DMS53 treated with DMSO at 0.1 percent for 48 hours (cell line): ENCODE results near the gene LRRK2.

Source experiments
- DNase-seq: peaks from one replicate; lab custom pipeline; 2025; ENCODE audit not compliant: unreplicated experiment; lab: John Stamatoyannopoulos, UW

LRRK2 gene

GRCh38 chr12:40224439-40225291 lies at the start of gene LRRK2:
Gene LRRK2 (plus strand): TSS chr12:40224997. CDS start chr12:40225132, 135 bp downstream.
- peak; percentile 41 for DNase-seq

DNA sequence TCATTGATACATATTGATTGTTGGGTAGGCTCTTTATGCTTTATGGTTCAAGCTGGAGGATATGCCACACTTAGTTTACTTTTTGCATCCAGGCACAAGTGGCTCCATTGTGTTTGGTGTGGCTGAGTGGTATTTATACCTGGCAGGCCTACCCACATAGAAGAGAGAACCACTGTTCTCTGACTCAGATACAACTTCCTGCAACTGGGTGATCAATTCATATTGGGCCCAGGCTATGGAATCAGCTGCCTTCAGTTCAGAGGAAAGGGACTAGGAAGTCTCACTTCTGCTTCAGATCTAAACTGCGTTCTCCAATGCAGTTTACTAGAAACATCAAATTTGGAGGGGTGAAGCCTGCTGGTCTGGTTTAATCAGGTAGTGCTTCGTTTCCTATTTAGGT lies 49.8 kb upstream of the LRRK2 start:
- DNase-seq = no peak

DNA sequence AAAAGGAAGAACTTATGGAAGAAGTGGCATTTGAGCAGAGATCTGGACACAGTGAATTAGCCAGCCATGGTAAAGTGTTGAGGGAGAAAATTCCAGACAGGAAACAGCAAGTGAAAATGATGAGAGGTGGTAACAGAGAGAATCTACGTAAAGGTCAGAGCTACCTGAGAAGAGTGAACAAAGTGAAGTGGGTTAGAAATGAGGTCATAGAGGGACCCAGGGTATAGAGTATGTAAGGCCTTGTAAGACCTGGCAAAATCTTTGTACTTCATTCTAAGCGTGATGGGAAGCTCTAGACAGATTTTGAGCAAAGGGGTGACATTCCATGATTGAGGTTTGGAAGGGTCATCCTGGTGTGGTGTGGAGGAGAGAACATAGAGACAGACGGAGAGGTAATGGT lies 49.3 kb upstream of the LRRK2 start:
- no peak for DNase-seq

DNA sequence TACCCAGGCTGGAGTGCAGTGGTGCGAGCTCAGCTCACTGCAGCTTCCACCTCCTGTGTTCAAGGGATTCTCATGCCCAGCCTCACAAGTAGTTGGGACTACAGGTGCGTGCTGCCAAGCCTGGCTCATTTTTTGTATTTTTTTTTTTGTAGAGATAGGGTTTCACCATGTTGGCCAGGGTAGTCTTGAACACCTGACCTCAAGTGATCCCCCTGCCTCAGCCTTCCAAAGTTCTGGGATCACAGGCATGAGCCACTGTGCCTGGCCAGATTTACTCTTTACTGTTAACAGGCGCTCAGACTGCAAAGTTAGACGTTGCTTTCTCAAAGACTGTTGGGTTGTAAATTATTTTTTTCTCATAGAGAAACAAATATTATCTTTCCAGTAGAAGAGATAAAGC lies 46.1 kb upstream of the LRRK2 start:
- no peak for DNase-seq

DNA sequence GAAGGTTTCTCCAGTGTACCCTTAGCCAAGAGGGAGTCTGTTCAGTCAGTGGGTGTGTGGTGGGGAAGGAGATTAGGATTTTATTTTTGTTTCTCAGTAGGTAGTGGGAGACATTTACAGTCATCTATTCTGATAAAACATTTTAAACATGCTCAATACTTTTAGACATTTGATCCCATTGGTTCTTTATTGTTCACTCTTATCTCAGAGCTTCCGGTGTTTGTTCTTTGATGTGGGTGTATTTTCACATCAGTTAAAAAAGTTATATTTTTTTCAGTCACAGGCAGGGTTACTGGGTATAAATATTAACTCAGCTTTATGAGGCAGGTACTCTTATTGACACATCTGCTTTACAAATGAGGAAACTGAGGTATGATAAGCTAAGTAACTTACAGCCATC lies 43.3 kb upstream of the LRRK2 start:
- no peak for DNase-seq

DNA sequence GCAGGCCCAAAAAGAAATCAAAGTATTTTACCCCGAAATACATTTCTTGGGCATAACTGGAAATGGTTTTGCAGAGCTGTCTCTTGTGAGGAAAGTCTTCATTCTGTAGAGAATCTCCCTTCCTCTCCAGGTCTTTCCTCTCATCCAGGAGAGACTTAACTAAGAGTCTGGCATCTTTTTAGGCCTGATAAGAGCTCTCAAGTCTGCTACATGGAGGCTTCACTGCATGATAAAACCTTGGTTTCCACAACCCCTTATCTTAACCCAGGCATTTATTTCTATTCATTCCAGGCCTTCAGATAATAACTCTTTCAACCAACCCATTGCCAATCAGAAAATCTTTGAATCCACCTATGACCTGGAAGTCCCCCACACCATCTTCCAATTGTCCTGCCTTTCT lies 41.1 kb upstream of the LRRK2 start:
- no peak for DNase-seq

DNA sequence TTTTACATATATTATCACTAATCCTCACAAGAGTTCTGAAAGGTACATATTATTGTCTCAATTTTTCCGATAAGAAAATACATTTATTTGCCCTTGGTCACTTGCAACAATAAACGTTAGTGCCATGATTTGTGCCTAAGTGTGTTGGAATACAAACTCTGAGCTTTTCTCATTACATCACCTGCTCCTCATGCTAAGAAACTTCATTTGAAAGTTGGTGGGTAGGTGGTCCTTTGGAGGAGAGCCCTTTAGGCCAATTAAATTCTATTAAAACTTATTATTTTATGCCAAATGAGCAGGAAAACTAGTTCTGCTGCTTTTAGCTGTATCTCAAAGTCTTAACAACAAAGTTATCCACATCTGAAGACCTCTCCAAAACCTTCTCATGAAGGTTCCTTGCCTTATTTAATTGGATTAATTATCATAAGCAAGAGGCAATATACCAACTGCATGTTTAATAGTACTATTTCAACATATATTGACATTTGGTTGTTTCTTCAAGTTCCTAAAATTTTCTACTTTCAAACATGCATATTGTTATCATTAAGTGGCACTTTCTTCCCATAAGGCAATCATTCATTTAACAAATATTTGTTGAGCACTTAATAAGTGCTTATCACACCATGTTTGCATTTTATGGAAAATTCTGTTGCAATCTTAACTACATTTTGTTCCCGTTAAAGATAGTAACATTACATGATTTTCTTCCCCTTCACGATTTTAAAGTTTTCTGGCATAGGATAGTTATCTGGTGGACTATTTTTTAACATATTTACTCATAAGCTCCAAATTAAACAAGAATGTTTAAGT lies 40.1 kb upstream of the LRRK2 start:
- DNase-seq = no peak

GRCh38 chr12:40185303-40185693 lies 39.5 kb upstream of the LRRK2 start:
- no peak for DNase-seq

DNA sequence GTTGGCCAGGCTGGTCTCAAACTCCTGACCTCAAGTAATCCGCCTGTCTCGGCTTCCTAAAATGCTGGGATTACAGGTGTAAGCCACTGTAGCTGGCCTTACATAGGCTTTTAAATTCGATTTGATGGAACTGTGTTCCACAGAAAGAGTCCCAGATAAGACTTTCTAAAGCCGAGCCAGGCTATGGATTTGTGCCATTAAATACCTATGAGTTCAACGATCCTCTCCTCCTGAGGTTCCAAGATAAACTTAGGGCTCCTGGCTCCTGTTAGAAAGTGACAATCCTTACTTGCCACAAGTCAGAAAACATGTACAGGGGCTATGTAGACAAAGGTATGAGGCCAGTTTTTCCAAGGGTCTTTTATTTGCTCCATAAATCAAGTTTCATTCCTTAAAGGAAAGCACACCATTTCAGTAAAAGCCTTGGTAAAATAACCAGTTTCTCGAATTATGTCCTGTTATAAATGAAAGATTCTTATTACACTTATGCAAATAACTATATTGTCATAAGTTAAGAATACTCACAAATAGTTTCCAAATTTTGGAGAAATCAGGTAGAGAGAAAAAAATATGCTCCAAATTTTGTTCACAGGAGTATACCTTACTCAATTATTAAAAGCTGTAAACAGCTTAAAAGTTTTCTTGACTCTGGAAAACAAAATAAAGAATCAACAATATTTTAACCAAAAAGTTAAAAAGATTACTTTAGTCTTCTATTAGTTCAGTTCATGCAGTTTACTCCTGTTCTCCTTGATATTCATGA lies 36.1 kb upstream of the LRRK2 start:
- DNase-seq = no peak

DNA sequence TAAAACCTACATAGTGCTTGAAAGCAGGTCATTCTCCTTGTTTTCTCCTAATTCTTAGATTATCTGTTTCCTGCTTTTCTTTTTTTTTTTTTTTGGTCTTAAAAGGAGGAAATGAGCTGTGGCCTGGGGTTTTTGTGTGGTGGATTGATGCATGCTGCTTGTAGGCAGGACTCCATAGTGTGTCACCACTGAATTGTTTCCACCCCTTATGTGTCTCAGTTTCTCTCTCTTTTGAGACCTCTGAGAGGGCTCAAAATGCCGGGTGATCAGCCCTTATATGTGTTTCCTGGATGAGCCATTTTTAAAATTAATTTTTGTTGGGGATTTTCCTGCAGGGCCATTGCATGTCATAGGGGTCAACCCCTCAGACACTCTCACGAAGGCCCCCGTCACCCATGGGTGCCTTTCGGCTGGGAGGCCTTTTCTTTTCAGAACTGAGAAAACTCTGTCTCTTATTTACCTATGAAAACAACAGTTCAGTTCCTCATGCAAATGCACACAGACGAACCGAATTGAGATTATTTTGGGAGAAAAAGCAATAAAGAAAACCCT lies 32.0 kb upstream of the LRRK2 start:
- DNase-seq = no peak

DNA sequence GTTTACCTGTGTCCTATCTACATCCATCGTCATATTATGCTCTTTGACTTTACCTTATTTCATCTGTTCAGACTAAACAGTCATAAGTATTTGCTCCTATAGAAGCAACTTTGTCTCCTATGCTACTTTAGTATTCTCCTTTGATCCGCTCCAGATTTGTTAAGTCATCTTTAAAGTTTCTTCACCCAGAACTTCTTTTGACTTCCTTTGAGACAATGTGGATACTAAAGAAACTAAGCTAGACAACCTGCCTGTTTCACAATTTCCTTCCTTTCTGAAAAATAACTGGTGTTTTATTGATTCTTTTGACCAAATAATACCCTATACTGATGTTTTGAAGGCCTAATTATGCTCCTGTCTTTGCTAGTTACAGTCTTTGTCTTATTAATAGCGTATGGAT lies 30.0 kb upstream of the LRRK2 start:
- DNase-seq = no peak

DNA sequence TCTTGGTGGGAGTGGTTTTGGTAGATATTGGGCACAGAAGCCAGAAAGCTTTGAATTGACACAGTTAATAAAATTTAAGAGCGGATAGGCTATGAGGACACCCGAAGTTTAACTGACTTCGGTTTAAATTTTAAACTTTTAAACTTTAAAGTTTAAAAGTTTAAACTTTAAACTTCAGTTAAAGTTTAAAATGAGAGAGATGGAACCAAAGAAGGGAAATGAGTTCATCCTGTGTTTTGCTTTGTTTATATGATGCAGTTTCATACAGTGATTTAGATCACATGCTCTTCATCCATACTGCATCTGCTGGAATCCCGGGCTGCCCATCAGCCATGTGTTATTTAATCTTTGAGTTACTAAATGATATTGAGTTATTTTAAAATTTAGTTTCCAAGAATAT lies 27.2 kb upstream of the LRRK2 start:
- no peak for DNase-seq

- no peak for DNase-seq
Measured at GRCh38 chr12:40198601-40199000, 26.2 kb upstream of the LRRK2 start.

DNA sequence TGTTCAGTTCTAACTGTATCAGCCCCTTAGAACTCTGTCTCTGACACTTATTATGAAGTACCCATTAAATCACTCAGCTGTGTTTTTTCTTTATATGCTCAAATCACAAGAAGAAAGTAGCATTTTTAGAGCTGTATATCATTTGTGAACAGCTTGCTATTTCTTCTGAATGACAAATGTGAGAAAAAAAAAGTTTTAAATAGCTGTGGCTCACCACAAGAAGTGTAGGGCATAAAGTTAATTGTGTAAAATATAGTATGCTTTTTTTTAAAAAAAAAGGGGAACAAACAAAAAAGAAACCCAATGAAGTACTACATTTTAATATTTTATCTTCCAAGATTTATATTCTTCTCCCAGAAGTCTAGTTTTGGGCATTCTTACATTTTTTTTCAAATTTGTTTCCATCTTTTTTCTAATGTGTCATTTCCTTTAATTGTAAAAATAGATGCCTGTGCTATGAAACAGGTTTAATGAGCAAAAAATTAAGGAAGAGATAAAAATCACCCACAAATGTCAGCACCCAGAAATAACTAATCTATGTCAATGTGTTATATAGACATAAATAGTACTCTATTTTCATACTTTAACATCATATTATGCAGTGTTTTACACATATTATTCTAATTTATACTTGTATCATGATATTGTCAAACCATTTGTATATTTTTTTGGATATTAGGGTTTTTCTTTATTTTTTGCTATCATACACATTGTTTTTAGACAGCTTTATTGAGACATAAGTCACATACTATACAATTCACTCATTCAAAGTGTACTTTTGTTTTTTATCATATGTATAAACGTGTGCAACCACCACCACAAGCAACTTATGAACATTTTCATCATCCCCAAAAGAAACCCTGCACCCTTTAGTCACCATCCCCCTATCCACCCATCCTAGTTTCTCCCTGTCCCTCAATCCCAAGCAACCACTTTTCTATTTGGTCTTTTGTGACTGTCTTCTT lies 22.4 kb upstream of the LRRK2 start:
- no peak for DNase-seq

DNA sequence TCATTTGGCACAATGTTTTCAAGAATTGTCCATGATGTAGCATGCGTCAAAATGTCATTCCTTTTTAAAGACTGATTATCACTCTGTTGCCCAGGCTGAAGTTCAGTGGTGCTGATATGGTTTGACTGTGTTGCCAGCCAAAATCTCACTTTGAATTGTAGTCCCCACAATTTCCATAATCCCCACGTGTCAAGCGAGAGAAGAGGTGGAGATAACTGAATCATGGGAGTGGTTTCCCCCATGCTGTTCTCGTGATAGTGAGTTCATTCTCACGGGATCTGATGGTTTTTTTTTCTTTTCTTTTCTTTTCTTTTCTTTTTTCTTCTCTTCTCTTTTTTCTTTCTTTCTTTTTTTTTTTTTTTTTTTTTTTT lies 21.8 kb upstream of the LRRK2 start:
- DNase-seq = no peak

- DNase-seq = no peak
Measured at GRCh38 chr12:40204337-40204736, 20.5 kb upstream of the LRRK2 start.

- no peak for DNase-seq
Measured at GRCh38 chr12:40207551-40207950, 17.2 kb upstream of the LRRK2 start.

- no peak for DNase-seq
Measured at GRCh38 chr12:40208707-40209446, 15.9 kb upstream of the LRRK2 start.

- DNase-seq = no peak
Measured at GRCh38 chr12:40209886-40210285, 14.9 kb upstream of the LRRK2 start.
